K562 (cell line): ENCODE measurements around the gene POLK. TPM values are rescaled to one million over a fixed set of nuclear protein-coding genes. Genes with fewer than 3 reads are reported as not detected.

ENCODE experiments used
- ATAC-seq: fragments of 200-7000 bp; cut with Tn5 transposase; 3 replicates; pipeline ENCODE4 v1.9.1; 2020; ENCODE audit warnings: moderate library complexity
- BruUV-seq: library from RNA; stranded (reverse); fragments of 400-500 nt; replicated peaks from 2 replicates; lab custom pipeline; 2021; lab: Mats Ljungman, UMichigan
- CTCF ChIA-PET: fragments of 300-600 bp; formaldehyde crosslinking; extraction: SDS; loops from one replicate; lab custom pipeline; 2021; ENCODE audit warnings: low intra/inter-chr PET ratio; lab: Yijun Ruan, JAX
- POLR2A ChIA-PET: fragments of 300-600, 350-650 bp; sonication (Branson Sonifier 250); formaldehyde crosslinking; extraction: SDS; loops from one replicate; lab custom pipeline; 2021; ENCODE audit warnings: antibody characterized with exemption, inconsistent platforms; lab: Yijun Ruan, JAX
- DNase-seq, 4 experiments: peaks; one replicate each; pipeline versions ENCODE4 v3.0.0 to v3.0.0-alpha.2; 2011 to 2018; ENCODE audit warnings: low spot score in 3 of 4, mixed read lengths in 3 of 4; ENCODE audit errors: extremely low read depth in 1 of 4
- FAIRE-seq: peaks from 2 replicates; lab custom pipeline; 2011; peaks lifted over from hg19 to GRCh38; lab: Jason Lieb, UNC
- H2AFZ ChIP-seq: 2 replicates; pipeline ENCODE4 v1.6.0; 2011; ENCODE audit warnings: low read depth, low read length, control low read depth, inconsistent platforms
- H3K27ac ChIP-seq: fragments of 200-600 bp; 3 replicates; pipeline ENCODE4 v1.8.0; 2011; ENCODE audit warnings: low read depth, mild to moderate bottlenecking, control low read depth, inconsistent platforms, low read length, moderate library complexity, mixed read lengths; ENCODE audit errors: extremely low read depth
- H3K27me3 ChIP-seq, 2 experiments: fragments of 300-600 bp in 1 of 2; 2 replicates in 1 of 2; 3 replicates in 1 of 2; pipeline versions ENCODE4 v1.6.0 to v1.8.0; 2011; ENCODE audit warnings: inconsistent platforms in 2 of 2, low read length in 2 of 2, mild to moderate bottlenecking in 1 of 2, mixed read lengths in 1 of 2, moderate library complexity in 1 of 2; ENCODE audit not compliant: control insufficient read depth in 2 of 2, insufficient read depth in 2 of 2
- H3K36me3 ChIP-seq: fragments of 300-600 bp; 3 replicates; pipeline ENCODE4 v1.8.0; 2011; ENCODE audit warnings: mild to moderate bottlenecking, low read length, inconsistent platforms; ENCODE audit not compliant: control insufficient read depth, insufficient read depth
- H3K4me1 ChIP-seq, 2 experiments: fragments of 200-600 bp in 1 of 2; replicated peaks in 1 of 2; 2 replicates in 1 of 2; 3 replicates in 1 of 2; pipeline versions ENCODE4 v1.5.1 to v1.8.0; 2011; ENCODE audit warnings: inconsistent platforms in 2 of 2, low read length in 2 of 2, mild to moderate bottlenecking in 1 of 2, mixed read lengths in 1 of 2, moderate library complexity in 1 of 2; ENCODE audit not compliant: control insufficient read depth in 2 of 2, insufficient read depth in 2 of 2
- H3K4me2 ChIP-seq: 2 replicates; pipeline ENCODE4 v1.6.1; 2011; ENCODE audit warnings: low read length, control low read depth, inconsistent platforms, mixed read lengths; ENCODE audit not compliant: insufficient read depth
- H3K4me3 ChIP-seq: fragments of 200-600 bp; sonication (generic), shearing (Covaris generic); 2 replicates; pipeline ENCODE4 v1.5.1; 2016; ENCODE audit warnings: control low read depth, inconsistent platforms
- H3K79me2 ChIP-seq: fragments of 200-600 bp; 3 replicates; pipeline ENCODE4 v1.8.0; 2011; ENCODE audit warnings: low read length, inconsistent platforms; ENCODE audit not compliant: control insufficient read depth, insufficient read depth
- H3K9ac ChIP-seq, 2 experiments: 2 replicates each; pipeline versions ENCODE4 v1.6.0 to v1.6.1; 2011; ENCODE audit warnings: low read depth in 2 of 2, low read length in 2 of 2, control low read depth in 1 of 2, inconsistent platforms in 1 of 2, mild to moderate bottlenecking in 1 of 2, mixed read lengths in 1 of 2; ENCODE audit not compliant: insufficient read depth in 1 of 2
- H3K9me1 ChIP-seq: one replicate; pipeline ENCODE4 v1.6.0; 2011; ENCODE audit warnings: inconsistent platforms, mild to moderate bottlenecking, low read length, moderate library complexity; ENCODE audit not compliant: control insufficient read depth, insufficient read depth
- H3K9me3 ChIP-seq: replicated peaks from 2 replicates; pipeline ENCODE4 v1.5.1; 2011; ENCODE audit warnings: low read depth, low read length, inconsistent platforms; ENCODE audit not compliant: control insufficient read depth, insufficient read depth
- H4K20me1 ChIP-seq: replicated peaks from 2 replicates; pipeline ENCODE4 v1.6.1; 2011; ENCODE audit warnings: low read length, inconsistent platforms, mixed read lengths; ENCODE audit not compliant: control insufficient read depth, insufficient read depth
- TAF9B ChIP-seq: fragments of 450-650 bp; IDR thresholded peaks from 2 replicates; pipeline ENCODE4 v1.6.1; 2018; ENCODE audit warnings: mild to moderate bottlenecking; ENCODE audit not compliant: partially characterized antibody
- U2AF1 ChIP-seq: fragments of 200-400 bp; formaldehyde crosslinking; optimal IDR thresholded peaks from 2 replicates; pipeline ENCODE3; 2017; ENCODE audit warnings: mild to moderate bottlenecking, low read depth, low read length, moderate library complexity
- WGBS: fragments of 100-300 bp; shearing (Covaris generic); methylation state at CpG from one replicate; pipeline ENCODE4 v1.1.6; 2016; ENCODE audit warnings: low coverage, mixed read lengths; ENCODE audit not compliant: insufficient coverage; ENCODE audit errors: missing lambda C conversion rate; 5-methylcytosine and 5-hydroxymethylcytosine counted together
- in situ Hi-C: fragments of 300-500 bp; cut with MboI; formaldehyde crosslinking; loops from 4 replicates; pipeline ENCODE4 v1.15.0; 2018; ENCODE audit warnings: inconsistent platforms, mixed read lengths
- intact Hi-C: fragments of 100-400 bp; cut with micrococcal nuclease; formaldehyde crosslinking; loops from 2 replicates; pipeline ENCODE4 v1.14.2; 2022
- polyA plus RNA-seq, 8 experiments: library from polyadenylated mRNA; depleted of rRNA in 4 of 8; stranded (reverse) in 5 of 8; unstranded in 3 of 8; fragments of >200 nt; fragmentation: Nextera tagmentation in 2 of 8; fragmentation: Illumina TruSeq in 1 of 8; extraction: Ambion mirVana in 2 of 8; extraction: Trizol in 1 of 8; gene quantifications; 2 replicates each; pipeline versions ENCODE4 v1.2.1 to v1.2.3, GENCODE V29; 2011 to 2014; ENCODE audit warnings: inconsistent platforms in 1 of 8, missing spikeins in 1 of 8
- total RNA-seq, 7 experiments: library from RNA; depleted of rRNA in 6 of 7; stranded (reverse); fragments of >200 nt in 6 of 7; fragmentation: Illumina TruSeq in 2 of 7; extraction: Trizol in 2 of 7; gene quantifications; 2 replicates each; pipeline versions ENCODE4 v1.2.1 to v1.2.3, GENCODE V29; 2011 to 2021; ENCODE audit warnings: low replicate concordance in 1 of 7
- TF ChIP-seq, protein P1 (sequence below), 2 experiments: IDR thresholded peaks in 1 of 2; conservative IDR thresholded peaks in 1 of 2; 2 replicates each; pipeline ENCODE4 v1.6.1; 2016; ENCODE audit warnings: low read depth in 2 of 2, mild to moderate bottlenecking in 1 of 2, missing compliant biosample characterization in 1 of 2, missing genetic modification characterization in 1 of 2, moderate library complexity in 1 of 2
- TF ChIP-seq, protein P2 (sequence below): fragments of 450-650 bp; IDR thresholded peaks from 2 replicates; pipeline ENCODE4 v1.6.1; 2016; ENCODE audit warnings: missing biosample characterization, missing genetic modification characterization

POLK gene
- total and polyA plus RNA-seq, 9 of the 15 experiments (the other 6 are each of a cell fraction or from before 2014, with no cell fraction given), result 6.1 to 31.6 (median 16.5) TPM

DNA sequence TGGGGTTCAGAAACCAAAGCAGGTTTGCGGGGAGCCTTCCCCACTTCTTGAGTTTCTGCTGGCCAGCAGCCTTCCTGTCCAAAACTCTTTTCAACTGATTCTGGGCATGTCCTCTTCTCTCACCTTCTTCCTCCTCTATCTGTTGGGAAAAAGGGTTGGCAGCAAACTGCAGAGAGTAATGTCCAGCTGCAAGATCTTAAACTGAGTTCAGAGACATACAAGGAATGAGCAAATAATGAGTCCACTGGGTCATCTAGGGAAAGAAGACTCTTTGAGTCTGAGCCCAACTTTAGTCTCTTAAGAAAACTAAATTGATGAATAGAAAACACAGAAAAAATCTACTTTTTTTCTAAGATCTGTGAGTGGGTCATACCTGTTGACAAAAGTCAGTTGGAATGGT lies 116.1 kb downstream of the POLK start:
- H3K79me2 ChIP-seq, result no peaks in the 10 kb centered on the region
- no peak overlapping the region for H3K4me2 ChIP-seq
- H3K9me3 ChIP-seq, result no peaks in the 10 kb centered on the region
- no peaks in the 10 kb centered on the region for H3K36me3 ChIP-seq
- FAIRE-seq (no peak), ATAC-seq (no peak), DNase-seq (no peak)
- no peak overlapping the region for H3K4me3 ChIP-seq
- TF ChIP-seq TAF9B (no peak), U2AF1 (no peak)
- TF ChIP-seq, protein P1, sequence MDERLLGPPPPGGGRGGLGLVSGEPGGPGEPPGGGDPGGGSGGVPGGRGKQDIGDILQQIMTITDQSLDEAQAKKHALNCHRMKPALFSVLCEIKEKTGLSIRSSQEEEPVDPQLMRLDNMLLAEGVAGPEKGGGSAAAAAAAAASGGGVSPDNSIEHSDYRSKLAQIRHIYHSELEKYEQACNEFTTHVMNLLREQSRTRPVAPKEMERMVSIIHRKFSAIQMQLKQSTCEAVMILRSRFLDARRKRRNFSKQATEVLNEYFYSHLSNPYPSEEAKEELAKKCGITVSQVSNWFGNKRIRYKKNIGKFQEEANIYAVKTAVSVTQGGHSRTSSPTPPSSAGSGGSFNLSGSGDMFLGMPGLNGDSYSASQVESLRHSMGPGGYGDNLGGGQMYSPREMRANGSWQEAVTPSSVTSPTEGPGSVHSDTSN (CRISPR knock-in tag; IDR thresholded peaks at IDR 0.05; ENCODE audit: low read depth), result no peak
- TF ChIP-seq, protein P1 (tag; conservative IDR thresholded peaks at IDR 0.05; ENCODE audit: low read depth), result no peak
- TF ChIP-seq, protein P2, sequence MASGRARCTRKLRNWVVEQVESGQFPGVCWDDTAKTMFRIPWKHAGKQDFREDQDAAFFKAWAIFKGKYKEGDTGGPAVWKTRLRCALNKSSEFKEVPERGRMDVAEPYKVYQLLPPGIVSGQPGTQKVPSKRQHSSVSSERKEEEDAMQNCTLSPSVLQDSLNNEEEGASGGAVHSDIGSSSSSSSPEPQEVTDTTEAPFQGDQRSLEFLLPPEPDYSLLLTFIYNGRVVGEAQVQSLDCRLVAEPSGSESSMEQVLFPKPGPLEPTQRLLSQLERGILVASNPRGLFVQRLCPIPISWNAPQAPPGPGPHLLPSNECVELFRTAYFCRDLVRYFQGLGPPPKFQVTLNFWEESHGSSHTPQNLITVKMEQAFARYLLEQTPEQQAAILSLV (tag), result no peak
- no peak overlapping the region for H3K9ac ChIP-seq
- in situ Hi-C loops, result no loop called here
- no peak overlapping the region for H3K27ac ChIP-seq
- intact Hi-C loops, result no loop called here
- H2AFZ ChIP-seq, result no peak overlapping the region
- 43% methylated on average over 1 of the region's 1 CpG for WGBS
- ChIA-PET POLR2A (interaction anchor here (1.2 to 2.8 kb wide), 3 partner anchors 8 to 11 kb away, joined by 3 to 9 read pairs (median 5); no protein-coding TSS in a partner anchor), CTCF (no interaction called here)
- no peaks in the 10 kb centered on the region for H4K20me1 ChIP-seq
- H3K9me1 ChIP-seq, result no peaks in the 10 kb centered on the region
- H3K27me3 ChIP-seq, result no peaks in the 10 kb centered on the region
- H3K4me1 ChIP-seq, result no peaks in the 10 kb centered on the region; a peak in 1 of 5 replicates
- BruUV-seq, result no TSS peak
